WI38 (cell line): ENCODE data around the gene FAM217B.

Experiments
- H3K4me3 ChIP-seq: 2 replicates; pipeline ENCODE4 v1.5.1; 2011; ENCODE audit warnings: low read depth, mild to moderate bottlenecking, control low read depth, low read length
- TF ChIP-seq, protein P1 (sequence below): IDR thresholded peaks from 2 replicates; pipeline ENCODE4 v1.5.1; 2012; ENCODE audit warnings: low read depth, mild to moderate bottlenecking, control low read depth, low read length

Gene FAM217B

DNA sequence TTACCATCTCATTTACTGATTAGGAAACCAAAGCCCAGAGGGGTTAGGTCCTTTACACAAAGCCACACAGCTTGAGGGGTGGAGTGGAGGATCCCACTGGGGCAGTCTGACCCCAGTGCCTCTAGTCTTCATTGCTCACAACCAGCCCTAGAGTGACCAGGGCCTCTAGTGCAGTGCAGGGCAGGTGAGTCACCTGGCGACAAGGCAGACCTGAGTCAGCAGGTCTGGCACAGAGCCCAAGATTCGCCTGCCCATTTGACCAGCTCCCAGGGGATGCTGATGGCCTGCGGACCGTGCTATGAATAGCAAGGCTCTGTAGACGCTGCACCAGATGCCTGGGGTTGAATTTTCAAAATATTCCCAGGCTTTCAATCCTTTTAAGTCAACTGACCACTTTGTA lies 48.0 kb downstream of the FAM217B start:
- TF ChIP-seq, protein P1, sequence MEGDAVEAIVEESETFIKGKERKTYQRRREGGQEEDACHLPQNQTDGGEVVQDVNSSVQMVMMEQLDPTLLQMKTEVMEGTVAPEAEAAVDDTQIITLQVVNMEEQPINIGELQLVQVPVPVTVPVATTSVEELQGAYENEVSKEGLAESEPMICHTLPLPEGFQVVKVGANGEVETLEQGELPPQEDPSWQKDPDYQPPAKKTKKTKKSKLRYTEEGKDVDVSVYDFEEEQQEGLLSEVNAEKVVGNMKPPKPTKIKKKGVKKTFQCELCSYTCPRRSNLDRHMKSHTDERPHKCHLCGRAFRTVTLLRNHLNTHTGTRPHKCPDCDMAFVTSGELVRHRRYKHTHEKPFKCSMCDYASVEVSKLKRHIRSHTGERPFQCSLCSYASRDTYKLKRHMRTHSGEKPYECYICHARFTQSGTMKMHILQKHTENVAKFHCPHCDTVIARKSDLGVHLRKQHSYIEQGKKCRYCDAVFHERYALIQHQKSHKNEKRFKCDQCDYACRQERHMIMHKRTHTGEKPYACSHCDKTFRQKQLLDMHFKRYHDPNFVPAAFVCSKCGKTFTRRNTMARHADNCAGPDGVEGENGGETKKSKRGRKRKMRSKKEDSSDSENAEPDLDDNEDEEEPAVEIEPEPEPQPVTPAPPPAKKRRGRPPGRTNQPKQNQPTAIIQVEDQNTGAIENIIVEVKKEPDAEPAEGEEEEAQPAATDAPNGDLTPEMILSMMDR, result no peak
- H3K4me3 ChIP-seq, result no peak overlapping the region

DNA sequence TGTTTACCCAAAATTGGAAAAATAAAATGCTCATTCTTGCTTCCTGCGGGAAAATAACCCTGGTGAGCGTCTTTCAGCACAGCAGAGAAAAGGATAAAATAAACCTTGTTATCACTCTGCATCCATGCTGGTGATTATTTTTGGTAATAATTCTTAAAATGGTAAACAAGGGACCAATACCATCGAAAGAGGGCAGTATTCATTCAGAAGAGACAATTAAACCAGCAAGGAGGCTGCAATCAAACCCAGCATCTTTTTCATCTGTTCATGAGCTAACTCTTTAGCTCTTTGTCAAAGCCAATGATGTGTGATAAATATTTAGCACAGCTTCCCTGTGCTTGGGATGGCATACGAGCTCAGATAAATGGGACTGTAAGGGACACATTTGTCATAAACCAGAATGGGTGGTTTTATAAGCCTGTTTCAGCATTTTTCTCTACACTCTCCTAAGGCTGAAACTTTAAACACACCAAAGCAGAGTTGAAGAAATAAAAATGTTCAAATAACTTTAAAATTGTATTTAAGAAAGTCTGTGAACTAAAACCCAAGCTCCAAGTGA lies 52.4 kb downstream of the FAM217B start:
- TF ChIP-seq, protein P1, result no peak
- no peak overlapping the region for H3K4me3 ChIP-seq

DNA sequence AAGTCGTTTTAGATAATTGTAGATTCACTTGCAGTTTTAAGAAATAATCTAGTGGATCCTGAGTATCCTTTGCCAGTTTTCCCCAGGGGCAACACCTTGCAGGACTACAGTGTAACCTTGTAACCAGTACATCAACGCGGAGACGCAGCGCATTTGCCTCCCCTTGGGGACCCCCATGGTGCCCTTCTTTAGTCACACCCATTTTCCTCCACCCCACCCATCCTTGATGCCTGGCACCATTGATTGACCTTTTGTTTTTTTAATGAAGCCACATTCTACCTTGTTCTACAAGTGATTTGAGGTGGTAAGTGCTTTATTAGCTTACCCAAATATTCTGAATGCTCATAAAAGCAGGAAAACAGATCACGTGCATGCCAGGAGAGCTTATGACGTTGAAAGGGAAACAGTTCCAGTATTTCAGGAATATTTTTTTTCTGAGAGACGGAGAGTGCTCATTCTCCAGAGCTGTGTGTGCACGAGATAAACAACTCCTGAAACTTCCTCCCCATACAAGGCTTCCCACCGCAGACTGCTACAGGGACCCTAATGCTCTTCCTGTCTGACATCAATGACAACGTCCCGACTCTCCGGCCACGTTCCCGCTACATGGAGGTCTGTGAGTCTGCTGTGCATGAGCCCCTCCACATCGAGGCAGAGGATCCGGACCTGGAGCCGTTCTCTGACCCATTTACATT lies 53.7 kb downstream of the FAM217B start:
- H3K4me3 ChIP-seq, result no peak overlapping the region

DNA sequence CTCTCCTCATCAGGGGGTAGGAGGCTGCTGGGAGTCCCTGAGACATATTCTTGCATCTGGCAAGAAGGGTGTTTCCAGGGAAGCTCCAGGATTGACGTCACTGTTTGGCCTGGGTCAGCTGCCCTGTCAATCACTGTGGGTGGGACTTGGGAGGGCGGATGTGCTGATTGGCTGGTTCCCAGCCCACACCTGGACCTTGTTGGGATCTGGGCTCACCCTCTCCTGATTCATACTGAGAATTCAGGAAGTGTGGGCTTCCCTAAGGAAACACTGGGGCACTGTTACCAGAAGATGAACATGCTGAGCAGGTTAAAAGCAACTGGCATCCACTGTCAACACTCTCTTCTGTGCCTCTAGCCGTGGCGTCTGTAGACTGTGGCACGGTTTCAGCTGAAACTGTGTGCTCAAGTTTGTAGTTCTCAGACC lies 54.5 kb downstream of the FAM217B start:
- TF ChIP-seq, protein P1, result no peak
- no peak overlapping the region for H3K4me3 ChIP-seq

More for the DNA sequence above, 53.7 kb downstream of the FAM217B start:
- TF ChIP-seq, protein P1, result no peak

DNA sequence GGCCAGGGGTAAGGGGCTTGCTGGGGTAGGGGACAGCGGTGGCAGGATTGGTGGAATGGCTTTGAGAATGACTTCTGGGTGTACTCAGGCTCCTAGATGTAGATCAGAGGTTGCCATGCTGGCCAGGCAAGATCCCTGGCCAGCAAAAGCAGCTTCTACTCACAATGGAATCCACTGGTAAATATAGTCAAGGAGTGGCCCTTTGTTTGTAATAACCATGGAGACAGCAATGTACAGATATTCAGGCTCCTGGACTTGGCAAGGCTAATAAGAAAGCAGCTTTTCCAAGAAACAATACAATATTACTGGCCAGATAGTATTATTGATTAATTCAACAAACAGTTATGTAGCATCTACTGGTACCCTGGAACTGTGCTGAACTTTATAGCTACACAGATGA lies 55.9 kb downstream of the FAM217B start:
- TF ChIP-seq, protein P1, result no peak
- H3K4me3 ChIP-seq, result no peak overlapping the region

DNA sequence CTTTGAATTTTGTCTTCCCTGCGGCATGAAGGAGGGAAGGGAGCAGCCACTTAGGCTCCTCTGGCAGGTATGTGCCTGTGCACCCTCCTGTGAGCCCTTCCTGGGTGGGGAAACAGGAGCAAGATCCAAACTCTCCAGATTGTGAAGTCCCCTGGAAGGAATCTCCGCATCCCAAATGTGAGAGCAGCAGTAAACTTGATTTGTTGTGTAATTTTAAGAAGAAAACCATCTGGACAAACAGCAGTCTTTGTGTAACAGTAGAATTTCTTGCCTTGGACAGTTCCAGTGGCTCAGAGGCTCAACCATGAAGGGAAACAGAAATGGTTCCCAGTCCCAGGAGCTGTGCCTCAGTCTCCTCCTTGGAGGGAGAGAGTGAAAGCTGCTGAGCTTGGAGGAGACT lies 57.7 kb downstream of the FAM217B start:
- H3K4me3 ChIP-seq, result no peak overlapping the region
- TF ChIP-seq, protein P1, result no peak
